GM12878 (cell line): Measurements from ENCODE around the gene SYT8. TPM values are rescaled to one million over a fixed set of nuclear protein-coding genes. Genes with fewer than 3 reads are reported as not detected.

ENCODE experiments used
- BACH1 ChIP-seq: fragments of 450-650 bp; IDR thresholded peaks from 2 replicates; pipeline ENCODE4 v1.6.1; 2017; ENCODE audit warnings: mild to moderate bottlenecking, borderline replicate concordance
- BHLHE40 ChIP-seq, 2 experiments: fragments of 450-650 bp in 1 of 2; IDR thresholded peaks; 2 replicates each; pipeline ENCODE4 v1.6.1; 2011 to 2017; ENCODE audit warnings: low read depth in 2 of 2, borderline replicate concordance in 1 of 2, improper control_type of control experiment in 1 of 2, low read length in 1 of 2, mild to moderate bottlenecking in 1 of 2
- E4F1 ChIP-seq: fragments of 450-650 bp; IDR thresholded peaks from 2 replicates; pipeline ENCODE4 v1.6.1; 2018; ENCODE audit warnings: borderline replicate concordance, mild to moderate bottlenecking; ENCODE audit not compliant: partially characterized antibody
- EP300 ChIP-seq, 2 experiments: fragments of 150-350 bp in 1 of 2; IDR thresholded peaks; 2 replicates each; pipeline ENCODE4 v1.6.1; 2011 to 2012; ENCODE audit warnings: low read depth in 2 of 2, low read length in 2 of 2, borderline replicate concordance in 1 of 2, improper control_type of control experiment in 1 of 2, inconsistent platforms in 1 of 2; ENCODE audit not compliant: control insufficient read depth in 1 of 2
- RB1 ChIP-seq: fragments of 450-650 bp; formaldehyde crosslinking; IDR thresholded peaks from 2 replicates; pipeline ENCODE4 v1.6.1; 2017; ENCODE audit warnings: mild to moderate bottlenecking, borderline replicate concordance
- SMC3 ChIP-seq: IDR thresholded peaks from 2 replicates; pipeline ENCODE4 v1.6.1; 2011; ENCODE audit warnings: low read length, improper control_type of control experiment, borderline replicate concordance
- SPI1 ChIP-seq: IDR thresholded peaks from 2 replicates; pipeline ENCODE4 v1.6.1; 2011; ENCODE audit warnings: low read depth, mild to moderate bottlenecking, low read length, moderate library complexity, borderline replicate concordance; ENCODE audit not compliant: insufficient read depth
- TCF7 ChIP-seq: IDR thresholded peaks from 2 replicates; pipeline ENCODE4 v1.6.1; 2014; ENCODE audit warnings: antibody characterized with exemption, borderline replicate concordance
- ZNF622 ChIP-seq: fragments of 450-650 bp; IDR thresholded peaks from 2 replicates; pipeline ENCODE4 v1.6.1; 2017; ENCODE audit warnings: mild to moderate bottlenecking, inconsistent platforms
- polyA plus RNA-seq, 11 experiments: library from polyadenylated mRNA; depleted of rRNA in 4 of 11; unstranded in 6 of 11; stranded (reverse) in 5 of 11; fragments of >200 nt; fragmentation: Nextera tagmentation in 4 of 11; fragmentation: Illumina TruSeq in 1 of 11; extraction: Ambion mirVana in 4 of 11; extraction: Trizol in 1 of 11; gene quantifications; 1 replicate in 1 of 11; 2 replicates in 10 of 11; pipeline versions ENCODE4 v1.2.1 to v1.2.3, GENCODE V29; 2011 to 2016; ENCODE audit warnings: inconsistent platforms in 2 of 11, missing spikeins in 2 of 11, low read depth in 1 of 11
- total RNA-seq, 4 experiments: library from RNA; depleted of rRNA in 3 of 4; stranded (reverse); fragments of >200 nt in 3 of 4; fragmentation: Illumina TruSeq in 1 of 4; extraction: Trizol in 1 of 4; gene quantifications; 2 replicates each; pipeline versions ENCODE4 v1.2.1 to v1.2.3, GENCODE V29; 2013 to 2021

Gene SYT8
- total and polyA plus RNA-seq, 10 of the 15 experiments (the other 5 are each of a cell fraction or from before 2014, with no cell fraction given) = 0.44 TPM; not detected in 9

GRCh38 chr11:1832211-1832919 is 2.4 kb upstream of the SYT8 start (continued):
- TF ChIP-seq SPI1 (no peak), RB1 (0 out of 2 replicates have a peak, but pooled peaks have one; percentile 31), EP300 (IDR thresholded peaks at IDR 0.05; ENCODE audit: borderline replicate concordance in 1 of 2, control insufficient read depth in 1 of 2, low read depth in 2 of 2, low read length in 2 of 2) (no peak), ZNF622 (no peak), SMC3 (peak; percentile 95), E4F1 (no peak), BHLHE40 (IDR thresholded peaks at IDR 0.05; ENCODE audit: borderline replicate concordance in 1 of 2, low read depth in 2 of 2, low read length in 1 of 2) (peak in 1 of 2 experiments; percentile 20; a peak in 1 of 4 replicates), TCF7 (no peak), BACH1 (no peak)
